Suprapubic skin (tissue), 4 donors: ENCODE results near the gene HLF.

Experiments used
- POLR2A ChIP-seq, 2 donors: fragments of 450-650 bp; IDR thresholded peaks; one replicate each; pipeline ENCODE4 v1.6.1; 2017; ENCODE audit warnings: antibody characterized with exemption in 2 of 2, mild to moderate bottlenecking in 2 of 2, moderate library complexity in 2 of 2
- POLR2AphosphoS5 ChIP-seq, 3 donors: sonication (generic); formaldehyde crosslinking; IDR thresholded peaks; one replicate each; pipeline ENCODE4 v1.6.1; 2017; ENCODE audit warnings: antibody characterized with exemption in 3 of 3
- TF ChIP-seq, protein P1 (sequence below), 2 donors: fragments of 200-600 bp in 1 of 2; fragments of 450-650 bp in 1 of 2; sonication (generic) in 1 of 2; IDR thresholded peaks; one replicate each; pipeline ENCODE4 v1.5.1; 2016 to 2019; ENCODE audit warnings: antibody characterized with exemption in 2 of 2, mild to moderate bottlenecking in 1 of 2, moderate library complexity in 1 of 2

DNA sequence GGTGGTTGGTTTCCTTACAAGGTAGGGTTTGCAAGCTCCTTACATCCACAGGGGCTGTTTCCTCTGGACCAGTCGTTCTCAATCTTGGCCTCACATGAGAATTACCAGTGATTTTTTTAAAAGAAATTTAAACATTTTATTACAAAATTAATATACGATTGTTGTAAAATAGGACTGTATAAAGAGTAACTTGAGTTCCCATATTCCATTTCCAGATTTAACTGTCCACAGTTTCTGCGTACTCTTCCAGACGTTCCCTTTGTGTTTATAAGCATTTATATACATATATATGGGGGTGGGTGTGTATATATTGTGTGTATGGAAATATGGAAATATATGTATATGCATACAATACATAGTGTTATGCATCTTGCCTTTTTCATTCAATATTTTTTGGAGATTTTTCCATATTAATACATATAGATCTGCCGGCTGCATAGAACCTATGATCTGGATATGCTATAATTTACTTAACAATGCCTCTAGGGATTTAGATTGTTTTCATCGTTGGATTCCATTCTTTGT is 31.5 kb downstream of the HLF start:
- TF ChIP-seq, protein P1, sequence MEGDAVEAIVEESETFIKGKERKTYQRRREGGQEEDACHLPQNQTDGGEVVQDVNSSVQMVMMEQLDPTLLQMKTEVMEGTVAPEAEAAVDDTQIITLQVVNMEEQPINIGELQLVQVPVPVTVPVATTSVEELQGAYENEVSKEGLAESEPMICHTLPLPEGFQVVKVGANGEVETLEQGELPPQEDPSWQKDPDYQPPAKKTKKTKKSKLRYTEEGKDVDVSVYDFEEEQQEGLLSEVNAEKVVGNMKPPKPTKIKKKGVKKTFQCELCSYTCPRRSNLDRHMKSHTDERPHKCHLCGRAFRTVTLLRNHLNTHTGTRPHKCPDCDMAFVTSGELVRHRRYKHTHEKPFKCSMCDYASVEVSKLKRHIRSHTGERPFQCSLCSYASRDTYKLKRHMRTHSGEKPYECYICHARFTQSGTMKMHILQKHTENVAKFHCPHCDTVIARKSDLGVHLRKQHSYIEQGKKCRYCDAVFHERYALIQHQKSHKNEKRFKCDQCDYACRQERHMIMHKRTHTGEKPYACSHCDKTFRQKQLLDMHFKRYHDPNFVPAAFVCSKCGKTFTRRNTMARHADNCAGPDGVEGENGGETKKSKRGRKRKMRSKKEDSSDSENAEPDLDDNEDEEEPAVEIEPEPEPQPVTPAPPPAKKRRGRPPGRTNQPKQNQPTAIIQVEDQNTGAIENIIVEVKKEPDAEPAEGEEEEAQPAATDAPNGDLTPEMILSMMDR (IDR thresholded peaks at IDR 0.05), result no peak
- TF ChIP-seq POLR2A (IDR thresholded peaks at IDR 0.05) (no peak), POLR2AphosphoS5 (IDR thresholded peaks at IDR 0.05) (no peak)
